Pancreas (tissue), 10 donors: Measurements from ENCODE around the gene RAI1. TPM values are rescaled to one million over a fixed set of nuclear protein-coding genes. Genes with fewer than 3 reads are reported as not detected.
A peak's percentile ranks its signal among the peaks of the same experiment; 100 is the strongest.

Experiments
- ATAC-seq, 4 donors: fragments of 200-7000 bp; cut with Tn5 transposase; one replicate each; pipeline versions ENCODE4 v1.8.0 to v1.9.1; 2020; ENCODE audit warnings: mild to moderate bottlenecking in 4 of 4, moderate library complexity in 4 of 4
- DNase-seq, 6 donors: peaks; one replicate each; pipeline ENCODE4 v3.0.0-alpha.2; 2020
- FAIRE-seq: peaks from 2 replicates; lab custom pipeline; 2012; peaks lifted over from hg19 to GRCh38; lab: Jason Lieb, UNC
- H3K27ac ChIP-seq, 4 donors: fragments of 200-600 bp; sonication (generic); 1 replicate in 3 of 4; 2 replicates in 1 of 4; pipeline versions ENCODE4 v1.5.0 to v1.8.0; 2020
- H3K27me3 ChIP-seq, 4 donors: fragments of 200-600 bp; one replicate each; pipeline ENCODE4 v1.8.0; 2021
- H3K36me3 ChIP-seq, 3 donors: fragments of 200-600 bp; sonication (generic) in 1 of 3; one replicate each; pipeline versions ENCODE4 v1.5.0 to v1.8.0; 2020 to 2021
- H3K4me1 ChIP-seq, 3 donors: fragments of 200-600 bp; one replicate each; pipeline ENCODE4 v1.8.0; 2021
- H3K4me3 ChIP-seq, 4 donors: fragments of 200-600 bp; sonication (generic) in 2 of 4; one replicate each; pipeline versions ENCODE4 v1.5.0 to v1.8.0; 2020 to 2021
- H3K9me3 ChIP-seq, 4 donors: fragments of 200-600 bp; one replicate each; pipeline ENCODE4 v1.8.0; 2021
- WGBS, 2 donors: extraction: QIAGEN DNeasy Blood & Tissue Kit; methylation state at CpG; one replicate each; pipeline ENCODE4 v1.1.7; 2013; 5-methylcytosine and 5-hydroxymethylcytosine counted together
- intact Hi-C, 3 donors: fragments of 100-400 bp; cut with DNase I; formaldehyde crosslinking; loops; one replicate each; pipeline versions ENCODE4 v1.11.1 to v1.14.2; 2022
- polyA plus RNA-seq, 2 donors: library from polyadenylated mRNA; stranded (reverse); fragments of 200-250 nt; gene quantifications; one replicate each; pipeline ENCODE4 v1.2.3, GENCODE V29; 2013
- total RNA-seq, 6 donors: library from RNA; stranded (reverse); fragmentation: NEBNext Ultra II Directional in 4 of 6; extraction: Animal tissue kit (Norgen Biotek cat#: 25700) in 4 of 6; gene quantifications; one replicate each; pipeline versions ENCODE4 v1.2.1 to v1.2.4, GENCODE V29; 2021 to 2023
- TF ChIP-seq, protein P1 (sequence below), 4 donors: fragments of 200-600 bp; sonication (generic) in 3 of 4; IDR thresholded peaks; one replicate each; pipeline versions ENCODE4 v1.5.0 to v1.8.0; 2021; ENCODE audit warnings: antibody characterized with exemption in 4 of 4
- donor health status: healthy with polysubstance abuse.
- donor health status: DM: no; HTN: no; CAD: no; lungs with moderate emphysema.
- donor health status: DM: no; HTN: no; CAD: no.
- donor health status: control.
- donor health status: control.
- donor health status: Bipolar disorder and iron deficiency.
- donor health status: DM: yes; HTN: yes; CAD: no.
- donor health status: DM: no; HTN: no; CAD: no.
- donor health status: DM: no; HTN: no; CAD: no.
- donor health status: DM: yes; HTN: yes; CAD: no.

Gene RAI1
- total and polyA plus RNA-seq, 8 donors, result 12.1 to 23.9 (median 16.7) TPM

DNA sequence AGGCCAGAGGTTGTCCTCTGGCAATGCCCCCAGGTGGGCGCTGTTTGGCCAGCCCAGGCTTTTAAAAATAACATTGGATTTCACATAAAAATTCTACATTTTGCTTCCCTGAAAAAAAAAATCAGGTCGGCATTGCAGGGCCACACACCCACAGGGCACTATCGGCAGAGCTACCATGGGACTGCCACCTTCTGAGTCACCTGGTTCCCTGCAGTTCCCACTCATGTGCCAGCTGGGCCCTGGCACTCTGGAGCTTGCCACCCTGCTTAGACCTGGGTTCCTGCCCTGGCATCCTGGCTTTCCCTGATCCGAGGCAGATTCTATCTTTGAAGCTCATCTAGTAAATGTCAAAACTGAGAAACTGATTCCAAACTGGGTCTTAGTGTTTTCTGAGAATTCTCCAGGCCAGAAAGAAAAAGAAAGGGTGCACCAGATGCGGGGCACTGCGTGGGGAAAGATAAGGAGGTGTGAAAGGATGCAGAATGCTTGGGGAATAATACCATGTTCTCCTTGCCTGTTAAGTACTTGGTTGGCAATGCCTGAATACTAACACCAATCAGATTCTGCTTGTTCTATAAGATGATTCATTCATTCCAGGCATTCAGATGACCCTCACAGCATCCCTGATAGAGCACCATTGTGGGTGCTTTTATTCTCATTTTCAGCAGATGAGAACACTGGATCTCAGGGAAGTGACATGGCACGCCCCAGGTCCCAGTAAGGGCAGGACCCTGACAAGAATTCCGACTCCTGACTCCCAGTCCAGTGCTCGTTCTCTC lies 51.8 kb downstream of the RAI1 start:
- intact Hi-C loops, result no loop called here
- no peak for FAIRE-seq
- no peaks in the 10 kb centered on the region for H3K27me3 ChIP-seq
- no peak for DNase-seq
- peak overlapping the region in 1 of 4 donors; percentile 44 for H3K27ac ChIP-seq
- peaks cover 0 to 9% (median 0%) of the 10 kb centered on the region in 3 donors for H3K4me1 ChIP-seq
- H3K4me3 ChIP-seq, result no peak overlapping the region
- H3K36me3 ChIP-seq, result no peaks in the 10 kb centered on the region
- ATAC-seq, result peak; percentile 43 to 62 (median 52)
- WGBS, 2 donors, result 67% methylated on average over 9 of the region's 9 CpGs
- H3K9me3 ChIP-seq, result no peaks in the 10 kb centered on the region
- TF ChIP-seq, protein P1, sequence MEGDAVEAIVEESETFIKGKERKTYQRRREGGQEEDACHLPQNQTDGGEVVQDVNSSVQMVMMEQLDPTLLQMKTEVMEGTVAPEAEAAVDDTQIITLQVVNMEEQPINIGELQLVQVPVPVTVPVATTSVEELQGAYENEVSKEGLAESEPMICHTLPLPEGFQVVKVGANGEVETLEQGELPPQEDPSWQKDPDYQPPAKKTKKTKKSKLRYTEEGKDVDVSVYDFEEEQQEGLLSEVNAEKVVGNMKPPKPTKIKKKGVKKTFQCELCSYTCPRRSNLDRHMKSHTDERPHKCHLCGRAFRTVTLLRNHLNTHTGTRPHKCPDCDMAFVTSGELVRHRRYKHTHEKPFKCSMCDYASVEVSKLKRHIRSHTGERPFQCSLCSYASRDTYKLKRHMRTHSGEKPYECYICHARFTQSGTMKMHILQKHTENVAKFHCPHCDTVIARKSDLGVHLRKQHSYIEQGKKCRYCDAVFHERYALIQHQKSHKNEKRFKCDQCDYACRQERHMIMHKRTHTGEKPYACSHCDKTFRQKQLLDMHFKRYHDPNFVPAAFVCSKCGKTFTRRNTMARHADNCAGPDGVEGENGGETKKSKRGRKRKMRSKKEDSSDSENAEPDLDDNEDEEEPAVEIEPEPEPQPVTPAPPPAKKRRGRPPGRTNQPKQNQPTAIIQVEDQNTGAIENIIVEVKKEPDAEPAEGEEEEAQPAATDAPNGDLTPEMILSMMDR (IDR thresholded peaks at IDR 0.05), result no peak

DNA sequence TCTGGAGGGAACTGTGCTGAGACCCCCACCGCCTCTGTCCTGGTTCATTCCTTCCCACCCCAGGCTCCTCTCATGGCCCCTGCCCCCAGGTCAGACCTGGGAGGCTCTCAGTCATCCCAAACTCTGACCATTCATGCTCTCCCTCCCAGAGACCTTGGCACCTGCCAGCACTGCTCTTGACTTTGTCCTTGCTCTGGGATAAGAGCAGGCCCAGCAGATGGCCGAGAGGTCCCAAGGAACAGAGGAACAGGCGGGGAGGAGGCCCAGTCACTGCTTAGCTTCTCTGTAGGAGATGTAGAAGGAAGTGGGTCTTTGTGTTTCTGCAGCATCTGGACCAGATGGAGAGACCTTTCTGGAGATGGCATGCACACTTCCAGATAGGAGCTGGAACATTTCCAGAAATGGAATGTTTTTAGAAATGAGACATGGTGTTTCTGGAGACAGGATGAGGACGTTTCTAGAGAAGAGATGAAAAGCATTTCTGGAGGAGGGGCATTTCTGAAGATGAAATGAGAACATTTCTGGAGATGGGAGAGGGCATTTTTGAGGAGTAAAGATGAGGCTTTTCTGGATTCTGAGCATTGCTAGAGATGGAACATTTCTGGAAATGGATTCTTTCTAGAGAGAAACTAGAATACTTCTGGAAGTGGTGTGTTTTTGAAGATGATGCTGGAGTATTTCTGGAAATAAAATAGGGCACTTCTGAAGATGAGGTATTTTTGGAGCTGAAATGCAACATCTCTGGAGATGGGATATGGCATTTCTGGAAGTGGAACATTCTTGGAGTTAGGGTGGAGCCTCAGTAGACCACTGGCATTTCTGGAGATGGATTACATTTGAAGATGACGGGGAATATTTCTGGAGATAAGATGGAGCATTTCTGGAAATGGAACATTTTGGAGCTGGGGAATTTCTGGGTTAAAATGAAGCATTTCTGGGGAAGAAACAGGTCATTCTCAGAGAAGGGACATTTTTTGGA lies 55.2 kb downstream of the RAI1 start:
- H3K27ac ChIP-seq, result no peak overlapping the region
- H3K4me3 ChIP-seq, result no peak overlapping the region
- H3K36me3 ChIP-seq, result no peaks in the 10 kb centered on the region
- peaks cover 12 to 31% (median 17%) of the 10 kb centered on the region in 3 donors for H3K4me1 ChIP-seq
- no peak for DNase-seq
- TF ChIP-seq, protein P1 (IDR thresholded peaks at IDR 0.05), result no peak
- intact Hi-C loops, result no loop called here
- no peaks in the 10 kb centered on the region for H3K9me3 ChIP-seq
- no peaks in the 10 kb centered on the region for H3K27me3 ChIP-seq
- no peak for FAIRE-seq
- 59 to 62% methylated on average over 4 to 5 of the region's 5 CpGs for WGBS, 2 donors
- peak in 1 of 4 donors; percentile 5 for ATAC-seq

DNA sequence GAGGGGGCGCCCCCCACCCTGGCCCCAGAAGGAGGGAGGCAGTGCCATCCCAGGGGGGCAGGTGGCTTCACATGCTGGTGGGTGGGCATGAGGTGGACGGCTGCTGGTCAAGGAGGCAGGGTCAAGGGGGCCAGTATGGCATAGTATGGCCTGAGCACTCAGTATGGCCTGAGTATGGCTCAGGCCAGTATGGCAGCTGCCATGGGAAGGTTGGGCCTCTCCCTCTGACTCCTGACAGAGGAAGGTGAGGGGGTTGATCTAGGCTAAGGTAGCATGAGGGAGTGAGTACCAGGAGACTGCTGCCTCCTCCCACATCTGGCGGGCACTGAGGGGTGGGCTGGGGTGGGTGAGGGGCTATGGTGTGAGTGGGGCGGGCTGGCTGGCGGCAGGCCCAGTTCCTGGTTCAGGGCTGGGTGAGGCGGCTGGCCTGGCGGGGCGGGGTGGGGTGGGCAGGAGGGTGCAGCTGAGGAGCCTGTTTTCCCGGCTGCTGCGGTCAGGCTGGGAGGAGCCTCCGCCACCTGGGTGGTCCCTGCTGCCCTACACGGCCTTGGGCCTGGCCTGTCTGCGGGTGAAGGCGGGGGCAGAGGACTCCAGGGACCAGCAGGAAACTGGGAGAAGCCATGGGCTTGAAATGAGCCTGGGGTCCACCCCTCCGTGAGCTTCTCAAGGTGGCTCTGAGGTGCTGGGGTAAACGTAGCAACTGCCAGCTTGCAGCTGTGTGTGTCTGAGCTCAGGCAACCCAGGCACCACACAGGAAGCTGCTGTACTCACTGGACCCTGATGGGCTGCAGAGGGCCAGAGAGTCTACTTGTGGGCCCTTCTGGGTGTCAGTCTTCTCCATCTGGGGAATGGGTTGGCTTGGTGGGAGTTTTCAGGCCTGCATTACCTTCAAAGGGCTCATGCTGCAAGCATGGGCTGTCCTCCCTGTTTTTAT lies 57.0 kb downstream of the RAI1 start:
- Histone ChIP-seq H3K4me3 (no peak overlapping the region), H3K27ac (peak overlapping the region; percentile 43 to 81 (median 68)), H3K36me3 (no peaks in the 10 kb centered on the region), H3K27me3 (no peaks in the 10 kb centered on the region), H3K4me1 (peaks cover 12 to 28% (median 19%) of the 10 kb centered on the region in 3 donors), H3K9me3 (no peaks in the 10 kb centered on the region)
- intact Hi-C loops, result no loop called here
- ATAC-seq, result peak; percentile 39 to 69 (median 62)
- TF ChIP-seq, protein P1 (IDR thresholded peaks at IDR 0.05), result no peak
- DNase-seq, result peak in 3 of 6 donors; percentile 48 to 72 (median 48)
- 47 to 63% methylated on average over 13 to 16 of the region's 16 CpGs for WGBS, 2 donors
- no peak for FAIRE-seq

DNA sequence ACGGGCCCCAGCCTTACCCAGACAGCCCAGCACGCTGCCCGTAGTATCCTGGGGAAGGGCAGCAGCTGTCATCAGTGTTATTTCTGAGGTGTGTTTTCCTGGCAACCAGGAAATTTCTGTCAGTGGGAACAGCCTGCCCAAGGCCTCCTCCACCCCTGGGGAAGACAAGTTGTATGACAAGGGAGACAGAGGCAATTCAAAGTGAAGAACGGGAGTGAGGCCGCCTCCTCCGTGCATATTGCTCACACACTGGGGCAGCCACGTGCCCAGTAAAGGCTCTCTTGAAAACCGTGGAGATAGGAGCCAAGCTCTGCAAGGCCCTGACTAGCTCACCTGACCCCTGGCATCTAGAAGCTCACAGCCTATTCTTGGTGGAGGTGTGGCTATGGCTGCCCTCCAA lies 57.6 kb downstream of the RAI1 start:
- FAIRE-seq (no peak), ATAC-seq (peak; percentile 37 to 62 (median 46)), DNase-seq (no peak)
- H3K36me3 ChIP-seq, result no peaks in the 10 kb centered on the region
- H3K27me3 ChIP-seq, result no peaks in the 10 kb centered on the region
- intact Hi-C loops, result no loop called here
- no peak overlapping the region for H3K4me3 ChIP-seq
- H3K9me3 ChIP-seq, result no peaks in the 10 kb centered on the region
- WGBS, 2 donors, result 21 to 23% methylated on average over 8 of the region's 8 CpGs
- H3K4me1 ChIP-seq, result peaks cover 12 to 27% (median 19%) of the 10 kb centered on the region in 3 donors
- H3K27ac ChIP-seq, result peak overlapping the region; percentile 43 to 81 (median 68)
- TF ChIP-seq, protein P1 (IDR thresholded peaks at IDR 0.05), result no peak
